HepG2 (cell line): Measurements from ENCODE around the gene TBCB. TPM values are rescaled to one million over a fixed set of nuclear protein-coding genes. Genes with fewer than 3 reads are reported as not detected.

Experiments
- AGO1 ChIP-seq: fragments of 200-400 bp; formaldehyde crosslinking; IDR thresholded peaks from 2 replicates; pipeline ENCODE4 v1.6.1; 2017; ENCODE audit warnings: mild to moderate bottlenecking, low read depth, low read length, moderate library complexity; ENCODE audit not compliant: poor library complexity, severe bottlenecking
- DNMT1 ChIP-seq: sonication (generic); formaldehyde crosslinking; IDR thresholded peaks from 2 replicates; pipeline ENCODE4 v1.5.1; 2020; ENCODE audit warnings: mild to moderate bottlenecking, missing genetic modification reagents
- EZH2 ChIP-seq: conservative IDR thresholded peaks from 2 replicates; pipeline ENCODE4 v1.6.1; 2012; ENCODE audit warnings: mild to moderate bottlenecking, low read depth, low read length, moderate library complexity
- HNRNPK ChIP-seq: fragments of 200-400 bp; formaldehyde crosslinking; IDR thresholded peaks from 2 replicates; pipeline ENCODE4 v1.6.1; 2018; ENCODE audit warnings: low read length, low read depth, moderate library complexity, mild to moderate bottlenecking; ENCODE audit not compliant: poor library complexity, severe bottlenecking
- HOXA7 ChIP-seq: sonication (generic); formaldehyde crosslinking; IDR thresholded peaks from 2 replicates; pipeline ENCODE4 v1.8.1; 2022; ENCODE audit warnings: mild to moderate bottlenecking, missing genetic modification reagents, moderate library complexity
- NFKB2 ChIP-seq: sonication (generic); formaldehyde crosslinking; IDR thresholded peaks from 2 replicates; pipeline ENCODE4 v1.4.0; 2020; ENCODE audit warnings: missing genetic modification reagents, borderline replicate concordance
- PCBP1 ChIP-seq: fragments of 200-400 bp; formaldehyde crosslinking; IDR thresholded peaks from 2 replicates; pipeline ENCODE4 v1.6.1; 2017; ENCODE audit warnings: mild to moderate bottlenecking, low read depth, low read length, borderline replicate concordance
- POLR2AphosphoS5 ChIP-seq: IDR thresholded peaks from 2 replicates; pipeline ENCODE4 v1.6.1; 2012; ENCODE audit warnings: low read depth, low read length
- RBFOX2 ChIP-seq: fragments of 200-400 bp; formaldehyde crosslinking; IDR thresholded peaks from 2 replicates; pipeline ENCODE4 v1.6.1; 2017; ENCODE audit warnings: low read depth, mild to moderate bottlenecking, low read length
- RXRA ChIP-seq: sonication (generic); formaldehyde crosslinking; IDR thresholded peaks from 2 replicates; pipeline ENCODE4 v1.5.1; 2020; ENCODE audit warnings: missing genetic modification reagents
- SKIL ChIP-seq: sonication (generic); formaldehyde crosslinking; IDR thresholded peaks from 2 replicates; pipeline ENCODE4 v1.8.0; 2022; ENCODE audit warnings: missing genetic modification reagents, mild to moderate bottlenecking, moderate library complexity, borderline replicate concordance
- SMARCE1 ChIP-seq: fragments of 450-650 bp; IDR thresholded peaks from 2 replicates; pipeline ENCODE4 v1.6.1; 2017; ENCODE audit warnings: borderline replicate concordance
- SNAPC2 ChIP-seq: sonication (generic); formaldehyde crosslinking; IDR thresholded peaks from 2 replicates; pipeline ENCODE4 v1.8.1; 2022; ENCODE audit warnings: mild to moderate bottlenecking, missing genetic modification reagents
- SOX13 ChIP-seq, 3 experiments: fragments of 450-650 bp in 1 of 3; sonication (generic) in 1 of 3; formaldehyde crosslinking in 1 of 3; IDR thresholded peaks in 2 of 3; conservative IDR thresholded peaks in 1 of 3; 2 replicates each; pipeline versions ENCODE4 v1.5.0 to v1.6.1; 2016 to 2020; ENCODE audit warnings: antibody characterized with exemption in 1 of 3, mild to moderate bottlenecking in 1 of 3, missing compliant biosample characterization in 1 of 3, missing genetic modification reagents in 1 of 3, moderate library complexity in 1 of 3
- TAF1 ChIP-seq: sonication (generic); formaldehyde crosslinking; IDR thresholded peaks from 2 replicates; pipeline ENCODE4 v1.4.0; 2020; ENCODE audit warnings: missing genetic modification reagents
- TFDP2 ChIP-seq: sonication (generic); formaldehyde crosslinking; IDR thresholded peaks from 2 replicates; pipeline ENCODE4 v1.4.0; 2020; ENCODE audit warnings: missing genetic modification reagents
- TOPORS ChIP-seq: sonication (generic); formaldehyde crosslinking; IDR thresholded peaks from 2 replicates; pipeline ENCODE4 v1.8.0; 2023; ENCODE audit warnings: mild to moderate bottlenecking, missing genetic modification reagents
- TP53 ChIP-seq: sonication (generic); formaldehyde crosslinking; conservative IDR thresholded peaks from 2 replicates; pipeline ENCODE4 v1.4.0; 2020; ENCODE audit warnings: missing genetic modification reagents
- ZIK1 ChIP-seq: sonication (generic); formaldehyde crosslinking; IDR thresholded peaks from 2 replicates; pipeline ENCODE4 v1.5.0; 2020; ENCODE audit warnings: mild to moderate bottlenecking, low read depth, missing genetic modification reagents, borderline replicate concordance
- ZNF160 ChIP-seq: sonication (generic); formaldehyde crosslinking; IDR thresholded peaks from 2 replicates; pipeline ENCODE4 v1.8.0; 2022; ENCODE audit warnings: mild to moderate bottlenecking, inconsistent platforms, missing genetic modification reagents
- ZNF253 ChIP-seq: sonication (generic); formaldehyde crosslinking; IDR thresholded peaks from 2 replicates; pipeline ENCODE4 v1.8.0; 2022; ENCODE audit warnings: mild to moderate bottlenecking, missing genetic modification reagents, borderline replicate concordance
- ZNF629 ChIP-seq: sonication (generic); formaldehyde crosslinking; conservative IDR thresholded peaks from 2 replicates; pipeline ENCODE4 v1.5.0; 2020; ENCODE audit warnings: missing genetic modification reagents
- polyA plus RNA-seq, 8 experiments: library from polyadenylated mRNA; depleted of rRNA in 3 of 8; stranded (reverse) in 7 of 8; unstranded in 1 of 8; fragments of >200 nt; fragmentation: Illumina TruSeq in 4 of 8; extraction: Trizol in 4 of 8; gene quantifications; 2 replicates each; pipeline versions ENCODE4 v1.2.1 to v1.2.3, GENCODE V29; 2011 to 2016; ENCODE audit warnings: low read depth in 4 of 8, missing spikeins in 1 of 8, mixed read lengths in 1 of 8; ENCODE audit not compliant: insufficient read depth in 1 of 8
- total RNA-seq, 5 experiments: library from RNA; depleted of rRNA; stranded (reverse); fragments of >200 nt; fragmentation: Illumina TruSeq; extraction: Trizol; gene quantifications; 2 replicates each; pipeline ENCODE4 v1.2.3, GENCODE V29; 2016; ENCODE audit warnings: low read depth in 1 of 5
- TF ChIP-seq, protein P1 (sequence below): sonication (generic); formaldehyde crosslinking; IDR thresholded peaks from 2 replicates; pipeline ENCODE4 v1.8.0; 2022; ENCODE audit warnings: missing genetic modification reagents, mild to moderate bottlenecking, inconsistent platforms, borderline replicate concordance

Gene TBCB
- total and polyA plus RNA-seq, 2 of the 13 experiments (the other 11 are each of a cell fraction or from before 2014, with no cell fraction given) = 271 to 276 TPM

- TF ChIP-seq ZNF253 (CRISPR knock-in tag) = no peak
- TF ChIP-seq POLR2AphosphoS5 = peak; percentile 65
- peak; percentile 91 for TF ChIP-seq TAF1 (CRISPR knock-in tag)
- 0 out of 2 replicates have a peak, but pooled peaks have one; percentile 8 for TF ChIP-seq ZNF629 (CRISPR knock-in tag)
- TF ChIP-seq HOXA7 (CRISPR knock-in tag) = no peak
- TF ChIP-seq RXRA (CRISPR knock-in tag) = peak; percentile 72
- 0 out of 2 replicates have a peak, but pooled peaks have one; percentile 69 for TF ChIP-seq PCBP1
- TF ChIP-seq ZIK1 (CRISPR knock-in tag) = peak; percentile 95
- peak; percentile 91; the same call in 1 of the 2 replicates for TF ChIP-seq NFKB2 (CRISPR knock-in tag)
- peak; percentile 98 for TF ChIP-seq AGO1
- TF ChIP-seq SKIL (CRISPR knock-in tag) = no peak
- no peak; the same call in 1 of the 2 replicates for TF ChIP-seq SOX13 (IDR thresholded peaks at IDR 0.05)
- peak in 1 of 2 experiments; percentile 51; a peak in 2 of 4 replicates for TF ChIP-seq SOX13 (CRISPR knock-in tag; conservative IDR thresholded peaks at IDR 0.05 in 1 of 2, IDR thresholded peaks at IDR 0.05 in 1 of 2)
- peak; percentile 76 for TF ChIP-seq TFDP2
- peak; percentile 84 for TF ChIP-seq TP53 (CRISPR knock-in tag)
- TF ChIP-seq, protein P1, sequence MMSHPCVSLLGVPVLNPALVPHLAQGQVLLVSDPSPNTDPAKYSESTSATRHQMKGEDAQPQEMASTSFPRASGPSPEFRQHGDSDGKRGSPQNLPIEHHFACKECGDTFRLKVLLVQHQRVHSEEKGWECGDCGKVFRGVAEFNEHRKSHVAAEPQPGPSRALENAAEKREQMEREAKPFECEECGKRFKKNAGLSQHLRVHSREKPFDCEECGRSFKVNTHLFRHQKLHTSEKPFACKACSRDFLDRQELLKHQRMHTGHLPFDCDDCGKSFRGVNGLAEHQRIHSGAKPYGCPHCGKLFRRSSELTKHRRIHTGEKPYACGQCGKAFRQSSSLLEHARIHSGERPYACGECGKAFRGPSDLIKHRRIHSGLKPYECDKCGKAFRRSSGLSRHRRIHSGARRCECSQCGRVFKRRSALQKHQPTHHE = 0 out of 2 replicates have a peak, but pooled peaks have one; percentile 11
- TF ChIP-seq TOPORS (CRISPR knock-in tag) = 0 out of 2 replicates have a peak, but pooled peaks have one; percentile 63
- no peak for TF ChIP-seq SNAPC2 (CRISPR knock-in tag)
- TF ChIP-seq RBFOX2 = peak; percentile 91
- 0 out of 2 replicates have a peak, but pooled peaks have one; percentile 22 for TF ChIP-seq DNMT1 (CRISPR knock-in tag)
- TF ChIP-seq EZH2 = no peak
- TF ChIP-seq HNRNPK = peak; percentile 46
- TF ChIP-seq ZNF160 (CRISPR knock-in tag) = peak; percentile 24; the same call in 1 of the 2 replicates
- no peak for TF ChIP-seq SMARCE1
These were observed 24.4 kb downstream of the TBCB start, which contains the start of gene CAPNS1 (continued) for GRCh38 chr19:36139473-36140303.
